ENCODE results near the gene PHLDB3. TPM values are rescaled to one million over a fixed set of nuclear protein-coding genes. Genes with fewer than 3 reads are reported as not detected.

Gene PHLDB3
- total RNA-seq, 1 donor from 2014 or later: 24.6 TPM

DNA sequence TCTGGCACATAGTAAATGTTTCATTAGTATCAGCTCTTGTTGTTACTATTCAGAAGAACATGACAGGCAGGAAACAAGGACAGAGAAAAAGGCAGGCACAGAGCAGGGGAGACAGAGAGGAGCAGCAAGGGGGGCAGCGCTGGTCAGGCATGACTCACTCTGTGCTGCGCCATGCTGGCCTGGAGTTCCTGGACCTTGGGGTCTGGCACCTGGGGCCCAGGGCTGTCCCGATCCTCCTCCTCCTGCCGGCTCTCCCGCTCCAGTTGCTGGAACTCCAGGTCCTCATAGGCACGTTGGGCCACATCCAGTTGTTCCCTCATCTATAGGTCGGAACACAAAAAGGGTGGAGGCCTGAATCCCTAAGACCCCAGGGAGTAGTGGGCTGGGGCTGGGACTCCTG lies 7.6 kb downstream of the PHLDB3 start:
- no peak for DNase-seq

DNA sequence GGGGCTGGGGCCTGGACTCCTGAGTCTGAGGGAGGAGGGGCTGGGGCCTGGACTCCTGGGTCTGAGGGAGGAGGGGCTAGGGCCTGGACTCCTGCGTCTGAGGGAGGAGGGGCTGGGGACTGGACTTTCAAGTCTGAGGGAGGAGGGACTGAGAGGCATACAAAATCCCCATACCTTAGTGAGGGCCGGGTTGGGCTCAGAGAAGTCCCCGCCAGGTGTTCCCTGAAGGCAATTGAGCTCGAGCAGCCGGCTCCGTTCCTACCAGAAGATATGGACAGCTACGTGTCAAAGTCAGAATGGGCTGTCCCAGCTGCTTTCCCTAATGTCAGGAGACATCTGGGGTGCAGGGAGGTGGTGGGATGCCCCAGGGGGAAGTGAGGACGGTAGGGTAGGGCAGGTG lies 9.5 kb downstream of the PHLDB3 start:
- no peak for DNase-seq

DNA sequence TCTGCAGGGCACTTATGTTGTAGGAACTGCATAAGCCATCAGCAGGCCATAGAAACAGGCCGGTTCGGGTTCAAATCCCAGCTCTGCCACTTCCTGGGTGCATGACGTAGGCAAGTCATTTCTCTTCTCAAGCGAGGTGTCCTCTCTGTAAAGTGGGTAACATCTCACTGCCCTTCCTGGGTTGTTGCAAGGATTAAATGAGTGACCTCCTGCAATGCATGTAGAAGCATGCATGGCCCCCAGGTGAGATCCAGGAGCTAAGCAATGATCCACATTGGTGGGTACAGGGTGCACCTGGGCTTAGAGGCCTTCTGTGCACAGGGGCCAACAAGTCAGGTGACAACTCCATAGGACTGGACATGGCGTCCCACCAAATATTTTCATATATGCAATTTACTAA lies 13.8 kb downstream of the PHLDB3 start:
- DNase-seq: no peak

DNA sequence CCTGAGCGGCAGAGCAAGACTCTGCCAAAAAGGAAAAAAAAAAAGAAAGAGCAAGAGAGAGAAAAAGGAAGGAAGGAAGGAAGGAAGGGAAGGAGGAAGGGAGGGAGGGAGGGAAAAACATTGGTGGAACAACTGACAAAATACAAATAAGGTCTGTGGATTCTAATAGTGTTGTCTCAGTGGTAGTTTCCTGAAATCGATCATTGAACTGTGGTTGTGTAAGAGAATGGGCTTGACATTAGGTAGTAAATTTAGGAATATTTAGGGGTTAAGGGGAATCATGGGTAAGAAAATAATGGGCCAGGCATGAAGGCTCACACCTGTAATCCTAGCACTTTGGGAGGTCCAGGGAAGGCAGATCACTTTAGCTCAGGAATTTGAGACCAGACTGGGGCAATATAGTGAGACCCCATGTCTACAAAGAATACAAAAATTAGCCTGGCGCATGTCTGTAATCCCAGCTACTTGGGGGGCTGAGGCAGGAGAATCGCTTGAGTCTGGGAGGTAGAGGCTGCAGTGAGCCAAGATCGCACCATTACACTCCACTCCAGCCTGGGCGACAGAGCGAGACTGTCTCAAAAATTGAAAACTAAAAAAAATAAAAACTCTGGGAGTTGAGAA lies 14.5 kb downstream of the PHLDB3 start:
- DNase-seq: no peak

DNA sequence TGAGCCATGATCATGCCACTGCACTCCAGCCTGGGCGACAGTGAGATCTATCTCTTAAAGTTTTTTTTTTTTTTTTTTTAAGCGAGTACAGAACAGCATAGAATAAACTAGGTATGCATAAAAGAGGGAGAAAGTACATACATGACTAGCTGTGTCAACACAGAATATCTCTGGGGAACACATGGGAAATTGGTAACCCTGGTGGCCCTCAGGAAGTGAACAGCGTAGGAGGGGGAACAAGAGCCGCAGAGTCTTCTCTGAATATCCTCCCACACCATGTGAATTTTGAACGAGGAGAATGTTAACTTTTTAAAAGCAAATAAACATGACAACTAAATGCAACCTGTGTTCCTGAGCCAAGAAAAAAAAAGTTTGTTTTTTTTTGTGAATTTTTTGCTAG lies 15.2 kb downstream of the PHLDB3 start:
- peak; percentile 17 for DNase-seq

DNA sequence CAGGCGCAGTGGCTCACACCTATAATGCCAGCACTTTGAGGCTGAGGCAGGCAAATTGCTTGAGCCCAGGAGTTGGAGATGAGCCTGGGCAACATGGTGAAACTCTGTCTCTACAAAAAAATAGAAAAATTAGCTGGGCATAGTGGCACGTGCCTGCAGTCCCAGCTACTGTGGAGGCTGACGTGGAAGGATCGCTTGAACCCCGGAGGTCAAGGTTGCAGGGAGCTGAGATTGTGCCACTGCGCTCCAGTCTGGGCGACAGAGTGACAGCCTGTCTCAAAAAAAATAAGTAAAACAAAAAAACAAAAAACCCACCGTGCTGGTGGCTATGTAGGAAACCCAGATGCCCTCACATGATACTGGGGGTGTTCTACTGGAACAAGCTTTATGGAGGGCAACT lies 16.4 kb downstream of the PHLDB3 start:
- DNase-seq: no peak

DNA sequence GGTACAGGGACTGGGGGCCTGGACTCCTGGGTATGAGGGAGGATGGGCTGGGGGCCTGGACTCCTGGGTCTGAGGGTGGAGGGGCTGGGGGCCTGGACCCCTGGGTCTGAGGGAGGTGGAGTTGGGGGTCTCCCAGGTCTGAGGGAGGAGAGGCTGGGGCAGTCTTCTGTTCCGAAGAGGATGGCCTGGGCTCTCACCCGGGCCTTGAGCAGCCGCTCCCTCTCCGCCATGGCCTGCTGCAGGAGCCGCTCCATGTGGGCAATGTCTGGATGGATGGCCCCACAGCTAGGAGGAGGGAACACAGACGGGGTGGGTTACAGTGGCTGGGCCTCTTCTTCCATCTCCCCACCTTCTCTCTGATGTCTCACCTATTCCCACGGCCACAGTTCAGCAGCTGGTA lies 18.1 kb downstream of the PHLDB3 start:
- DNase-seq: no peak

DNA sequence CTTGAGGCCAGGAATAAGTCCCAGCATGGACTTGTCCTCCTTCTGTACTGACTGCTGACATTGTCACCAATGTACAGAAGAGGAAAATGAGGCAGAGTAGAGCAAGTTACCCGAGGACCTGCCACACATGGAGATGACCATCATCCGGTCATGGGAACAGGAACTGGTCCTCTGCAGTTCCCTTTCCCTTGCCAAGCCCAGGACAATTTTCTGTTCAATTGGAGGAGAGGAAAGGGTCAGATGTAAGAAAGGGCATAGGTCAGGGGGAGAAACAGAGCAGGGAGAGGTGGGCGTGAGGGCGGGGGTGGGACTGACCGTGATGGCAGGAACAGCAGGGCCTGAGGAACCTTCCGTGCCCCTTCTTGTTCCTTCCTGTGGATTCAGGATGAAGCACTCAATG lies 18.6 kb downstream of the PHLDB3 start:
- no peak for DNase-seq

DNA sequence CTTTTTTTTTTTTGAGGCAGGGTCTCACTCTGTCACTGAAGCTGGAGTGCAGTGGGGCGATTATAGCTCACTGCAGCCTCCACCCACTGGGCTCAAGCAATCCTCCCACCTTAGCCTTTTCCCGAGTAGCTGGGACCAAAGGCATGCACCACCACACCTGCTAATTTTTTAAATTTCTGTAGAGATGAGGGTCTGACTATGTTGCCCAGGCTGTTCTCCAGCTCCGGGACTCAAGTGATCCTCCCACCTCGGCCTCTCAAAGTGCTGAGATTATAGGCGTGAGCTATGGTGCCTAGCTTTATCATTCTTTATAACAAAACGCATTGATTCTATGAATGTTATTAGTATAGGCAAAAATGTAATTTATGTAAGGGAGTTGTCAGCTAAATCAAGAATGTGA lies 21.3 kb downstream of the PHLDB3 start:
- DNase-seq: no peak

DNA sequence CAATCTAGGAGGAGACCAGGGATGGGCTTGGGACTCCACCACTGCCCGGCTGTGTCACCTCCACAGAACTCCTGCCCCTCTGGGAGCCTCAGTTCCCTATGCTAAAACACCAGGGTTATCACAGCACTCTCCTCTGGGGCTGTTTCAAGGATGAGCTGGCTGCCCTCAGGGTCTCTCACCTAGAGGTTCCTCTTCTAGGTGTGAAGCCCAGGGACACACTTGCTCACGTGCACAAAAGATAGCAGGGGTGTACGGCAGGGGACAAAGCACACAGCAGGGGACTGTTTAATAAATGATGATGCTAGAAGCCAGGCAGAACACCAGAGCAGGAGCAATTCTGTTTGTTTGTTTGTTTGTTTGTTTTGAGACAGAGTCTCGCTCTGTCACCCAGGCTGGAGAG lies 22.4 kb downstream of the PHLDB3 start:
- no peak for DNase-seq

DNA sequence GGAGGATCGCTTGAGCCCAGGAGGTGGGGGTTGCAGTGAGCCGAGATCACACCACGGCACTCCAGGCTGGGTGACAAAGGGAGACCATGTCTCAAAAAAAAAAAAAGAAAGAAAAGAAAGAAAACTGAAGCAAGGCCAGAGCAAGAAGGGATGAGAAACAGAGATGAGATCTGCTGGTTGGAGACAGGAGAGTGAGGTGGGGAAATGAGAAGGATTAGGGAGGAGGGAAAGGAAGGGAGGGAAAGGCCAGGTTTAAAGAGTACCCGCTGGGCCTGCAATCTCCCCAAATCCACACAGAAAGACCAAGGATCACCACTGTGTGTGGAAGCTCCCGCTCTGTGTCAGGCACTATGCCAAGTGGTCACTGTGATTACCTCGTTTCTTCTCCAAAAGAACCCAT lies 22.8 kb downstream of the PHLDB3 start:
- DNase-seq: no peak

DNA sequence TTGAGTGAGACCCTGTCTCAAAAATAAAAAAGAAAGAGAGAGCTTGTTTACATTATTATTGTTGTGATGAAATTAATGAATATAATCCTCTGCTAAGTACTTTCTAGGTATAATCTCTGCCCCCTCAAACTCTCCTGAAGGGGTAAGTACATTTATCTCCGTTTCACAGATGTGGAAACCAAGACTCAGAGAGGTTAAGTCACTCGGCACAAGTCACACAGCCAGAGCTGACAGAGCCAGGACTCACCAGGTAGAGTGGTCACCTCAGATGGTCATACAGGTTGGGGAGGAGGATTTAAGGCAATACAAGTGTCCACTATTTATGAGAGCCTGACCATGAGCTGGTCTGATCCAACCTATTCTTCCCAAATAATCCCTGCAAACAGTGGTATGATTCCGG lies 24.0 kb downstream of the PHLDB3 start:
- no peak for DNase-seq

DNA sequence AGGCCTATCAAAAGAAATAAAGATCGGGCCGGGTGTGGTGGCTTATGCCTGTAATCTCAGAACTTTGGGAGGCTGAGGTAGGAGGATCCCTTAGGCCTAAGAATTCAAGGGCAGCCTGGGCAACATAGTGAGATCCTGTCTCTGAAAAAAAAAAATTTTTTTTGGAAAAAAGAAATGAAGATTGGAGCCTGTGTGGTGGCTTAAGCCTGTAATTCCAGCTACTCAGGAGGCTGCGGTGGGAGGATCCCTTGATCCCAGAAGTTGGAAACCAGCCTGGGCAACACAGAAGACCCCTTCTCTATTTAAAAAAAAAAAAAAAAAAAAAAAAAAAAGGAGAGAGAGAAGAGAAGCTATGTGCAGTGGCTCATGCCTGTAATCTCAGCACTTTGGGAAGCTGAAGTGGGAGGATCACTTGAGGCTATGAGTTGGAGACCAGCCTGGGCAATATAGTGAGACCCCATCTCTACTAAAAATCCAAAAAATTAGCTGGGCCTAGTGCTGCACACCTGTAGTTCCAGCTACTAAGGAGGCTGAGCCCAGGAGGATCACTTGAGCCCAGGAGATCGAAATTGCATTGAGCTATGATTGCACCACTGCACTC lies 24.5 kb downstream of the PHLDB3 start:
- no peak for DNase-seq

DNA sequence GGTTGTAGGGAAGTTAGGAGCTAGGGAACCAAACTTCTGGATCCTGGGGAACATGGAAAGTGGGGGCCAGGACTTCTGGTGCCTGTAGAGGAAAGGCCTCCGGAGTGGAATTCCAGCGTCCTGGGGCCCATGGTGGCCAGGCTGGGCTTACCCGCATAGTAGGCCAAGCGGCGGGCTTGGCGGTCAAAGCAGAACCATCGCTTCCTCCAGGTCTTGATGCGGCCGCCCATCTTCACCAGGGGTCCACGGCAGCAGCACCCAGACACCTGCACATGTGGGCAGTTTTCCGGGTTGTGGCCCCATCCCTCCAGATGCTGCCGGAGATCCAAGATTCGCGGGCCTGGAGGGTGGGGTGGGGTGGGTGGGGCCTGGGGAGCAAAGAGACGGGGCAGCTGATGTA lies 25.3 kb downstream of the PHLDB3 start:
- DNase-seq: no peak

DNA sequence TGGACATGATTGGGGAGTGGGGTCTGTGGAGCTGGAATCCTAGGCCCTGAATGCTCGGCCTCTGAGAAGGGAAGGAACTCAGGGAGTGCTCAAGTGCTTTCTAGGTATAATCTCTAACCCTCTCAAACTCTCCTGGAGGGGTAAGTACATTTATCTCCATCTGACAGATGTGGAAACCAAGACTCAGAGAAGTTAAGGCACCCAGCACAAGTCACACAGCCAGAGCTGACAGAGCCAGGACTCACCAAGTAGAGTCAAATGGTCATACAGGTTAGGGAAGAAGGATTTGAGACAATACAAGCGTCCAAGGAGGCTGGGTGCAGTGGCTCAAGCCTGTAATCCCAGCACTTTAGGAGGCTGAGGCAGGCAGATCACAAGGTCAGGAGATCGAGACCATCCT lies 26.2 kb downstream of the PHLDB3 start:
- DNase-seq: no peak

DNA sequence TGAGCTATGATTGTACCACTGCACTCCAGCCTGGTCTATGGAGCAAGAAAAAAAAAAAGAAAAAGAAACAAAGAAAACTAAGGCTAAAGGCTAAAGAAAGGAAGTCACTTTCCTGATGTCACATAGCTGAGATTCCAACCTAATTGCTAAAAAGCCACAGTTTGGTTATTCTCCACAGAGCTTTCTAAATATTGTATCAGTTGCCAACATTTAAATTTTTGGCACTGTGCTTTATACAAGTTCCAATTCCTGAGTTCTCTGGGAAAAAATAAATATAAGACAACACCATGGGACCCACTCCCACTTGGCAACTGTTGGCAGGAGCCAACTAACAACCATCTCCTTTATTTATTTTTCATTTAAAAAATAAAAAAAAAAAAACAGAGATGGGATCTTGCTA lies 27.9 kb downstream of the PHLDB3 start:
- DNase-seq: peak; percentile 24

DNA sequence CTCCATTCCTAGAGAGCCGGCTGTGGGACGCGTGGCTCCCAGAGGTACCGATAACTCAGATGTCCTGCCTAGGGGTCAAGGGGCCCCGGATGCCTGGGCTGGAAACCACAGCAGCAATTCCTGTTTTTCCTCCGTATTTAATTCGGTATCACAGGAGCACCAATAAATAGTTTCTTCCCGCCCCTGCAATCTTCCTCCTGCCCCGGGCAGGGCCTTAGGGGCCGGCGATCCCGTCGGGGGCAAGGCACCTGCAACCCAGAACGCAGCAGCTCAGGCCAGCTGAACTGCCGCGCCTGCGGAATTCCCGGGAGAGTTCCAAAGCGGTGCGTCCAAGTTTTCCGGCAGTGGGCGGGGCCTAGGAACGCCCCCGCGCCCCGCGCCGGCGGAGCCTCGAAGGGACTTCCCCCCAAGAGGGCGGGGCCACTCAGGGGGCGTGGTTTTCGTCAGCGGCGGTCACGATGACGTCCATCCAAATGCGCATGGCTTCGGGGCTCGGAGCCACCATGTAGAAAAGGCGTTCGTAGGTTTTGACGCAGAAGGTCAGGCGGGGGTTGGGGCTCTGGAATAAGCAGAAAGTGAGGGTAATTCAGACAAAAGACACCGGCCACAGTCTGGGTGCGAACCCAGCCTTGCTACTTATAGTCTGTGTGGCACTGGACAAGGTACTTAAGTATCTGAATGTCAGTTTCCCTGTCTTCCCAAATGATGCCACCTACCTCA lies 29.4 kb downstream of the PHLDB3 start:
- peak; percentile 96 for DNase-seq

DNA sequence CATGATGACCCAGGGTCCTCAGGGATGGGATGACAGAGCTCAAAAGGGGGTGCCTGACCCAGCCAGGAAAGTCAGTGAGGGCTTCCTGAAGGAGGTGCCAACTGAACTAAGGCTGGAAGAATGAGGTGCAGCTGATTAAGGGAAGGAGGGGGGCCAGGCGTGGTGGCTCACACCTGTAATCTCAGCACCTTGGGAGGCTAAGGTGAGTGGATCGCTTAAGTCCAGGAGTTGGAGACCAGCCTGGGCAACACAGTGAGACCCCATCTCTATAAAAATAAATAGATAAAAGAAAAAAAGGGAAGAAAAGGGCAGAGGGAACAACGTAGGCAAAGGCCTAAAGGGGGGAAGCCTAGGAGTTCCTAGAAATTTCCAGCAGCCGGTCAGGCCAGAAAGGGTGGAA lies 30.1 kb downstream of the PHLDB3 start:
- DNase-seq: no peak

DNA sequence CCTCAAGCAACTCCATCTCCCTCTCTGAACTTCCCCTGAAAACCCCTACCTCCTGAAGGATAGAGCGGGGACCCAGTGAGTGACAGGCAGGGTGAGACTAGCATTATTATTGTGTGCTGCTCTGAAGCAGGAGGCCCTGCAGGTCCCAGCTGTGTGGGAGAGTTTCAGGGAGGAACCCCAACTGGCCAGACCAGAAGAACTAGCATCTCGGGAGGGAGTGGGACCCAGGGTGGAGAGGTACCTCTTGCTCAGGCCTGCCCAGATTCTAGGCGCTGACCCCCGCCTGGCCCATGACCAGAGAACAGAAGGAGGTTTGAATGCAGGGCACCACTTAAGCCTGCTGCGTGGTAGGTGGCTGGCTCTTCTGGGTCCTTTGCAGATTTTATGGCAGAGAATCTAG lies 33.5 kb downstream of the PHLDB3 start:
- DNase-seq: peak; percentile 27

DNA sequence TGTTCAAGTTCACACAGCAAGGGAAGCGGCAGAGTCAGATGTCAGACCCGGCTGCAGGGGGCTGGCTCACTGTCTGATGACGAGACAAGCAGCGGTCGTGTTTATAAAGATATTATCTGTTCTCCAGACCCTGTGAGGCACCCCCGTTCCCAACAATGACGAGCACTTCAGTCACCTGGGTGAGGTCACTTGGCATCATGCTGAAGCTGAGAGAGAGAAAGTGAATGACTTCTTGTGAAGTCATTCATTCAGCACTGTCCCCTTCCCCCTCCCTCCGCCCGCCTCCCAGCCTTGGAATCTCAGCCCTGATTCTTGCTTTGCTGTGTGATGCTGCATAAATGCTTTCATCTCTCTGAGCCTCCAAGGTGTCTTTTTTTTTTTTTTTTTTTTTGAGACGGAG lies 34.3 kb downstream of the PHLDB3 start:
- no peak for DNase-seq

DNA sequence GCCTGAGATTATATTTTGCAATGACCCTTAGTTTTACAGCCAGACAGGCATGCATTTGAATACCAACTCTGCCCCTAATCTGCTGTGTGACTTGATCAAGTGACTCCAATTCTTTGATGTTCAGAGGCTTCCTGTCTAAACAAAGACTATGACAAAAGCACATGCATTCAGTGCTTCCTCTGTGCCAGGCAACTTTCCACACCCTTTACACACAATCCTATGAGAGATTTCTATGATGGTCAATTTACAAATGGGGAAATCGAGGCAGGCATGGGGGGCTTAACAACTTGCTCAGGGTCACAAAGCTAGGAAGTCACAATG lies 35.4 kb downstream of the PHLDB3 start:
- DNase-seq: no peak

DNA sequence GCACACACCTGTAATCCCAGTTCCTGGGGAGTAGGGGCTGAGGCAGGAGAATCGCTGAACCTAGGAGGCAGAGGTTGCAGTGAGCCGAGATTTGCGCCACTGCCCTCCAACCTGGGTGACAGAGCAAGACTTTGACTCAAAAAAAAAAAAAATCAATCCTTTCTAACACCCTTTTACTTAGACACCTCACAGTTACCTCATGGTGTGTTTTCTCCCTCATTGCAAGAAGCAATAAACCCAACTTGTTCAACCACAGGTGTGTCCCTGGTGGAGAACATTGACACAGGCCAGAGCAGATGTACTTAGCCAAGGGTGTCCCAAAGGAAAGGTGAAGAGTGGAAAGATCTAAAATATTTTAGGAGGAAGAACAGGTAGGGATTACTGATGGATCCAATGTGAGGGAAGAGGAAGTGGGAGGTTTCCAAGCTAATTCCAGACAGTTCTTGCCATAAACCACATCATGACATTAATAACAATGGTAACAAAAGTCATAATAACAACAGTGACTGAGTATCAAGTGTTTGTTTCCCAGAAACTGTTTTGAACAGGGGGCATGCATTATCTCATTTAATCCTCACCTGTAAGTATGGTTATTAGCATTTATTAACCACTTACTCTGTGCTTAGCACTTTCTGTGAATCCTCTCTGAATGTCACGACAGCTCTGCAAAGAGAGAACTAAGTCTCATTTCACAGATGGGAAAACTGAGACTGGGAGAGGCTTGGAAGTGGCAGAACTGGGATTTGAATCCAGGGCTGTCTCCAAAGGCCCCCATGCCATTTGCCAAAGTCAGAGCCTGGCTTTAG lies 36.0 kb downstream of the PHLDB3 start:
- no peak for DNase-seq

DNA sequence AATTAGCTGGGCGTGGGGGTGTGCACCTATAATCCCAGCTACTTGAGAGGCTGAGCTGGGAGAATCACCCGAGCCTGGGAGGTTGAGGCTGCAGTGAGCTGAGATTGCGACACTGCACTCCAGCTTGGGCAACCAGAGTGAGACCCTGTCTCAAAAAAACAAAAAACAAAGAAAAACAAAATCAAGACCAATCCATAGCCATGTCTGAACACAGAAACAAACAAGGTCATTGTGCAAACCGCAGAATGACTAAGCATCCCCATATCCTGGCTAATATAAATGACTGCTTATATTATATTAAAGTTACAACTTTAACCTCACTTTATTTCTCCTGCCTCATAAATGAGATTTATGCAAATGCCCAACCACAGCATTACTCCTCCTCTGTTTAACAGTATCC lies 36.8 kb downstream of the PHLDB3 start:
- DNase-seq: no peak
